Measurements from ENCODE around the gene HSPA1L.

Gene HSPA1L

DNA sequence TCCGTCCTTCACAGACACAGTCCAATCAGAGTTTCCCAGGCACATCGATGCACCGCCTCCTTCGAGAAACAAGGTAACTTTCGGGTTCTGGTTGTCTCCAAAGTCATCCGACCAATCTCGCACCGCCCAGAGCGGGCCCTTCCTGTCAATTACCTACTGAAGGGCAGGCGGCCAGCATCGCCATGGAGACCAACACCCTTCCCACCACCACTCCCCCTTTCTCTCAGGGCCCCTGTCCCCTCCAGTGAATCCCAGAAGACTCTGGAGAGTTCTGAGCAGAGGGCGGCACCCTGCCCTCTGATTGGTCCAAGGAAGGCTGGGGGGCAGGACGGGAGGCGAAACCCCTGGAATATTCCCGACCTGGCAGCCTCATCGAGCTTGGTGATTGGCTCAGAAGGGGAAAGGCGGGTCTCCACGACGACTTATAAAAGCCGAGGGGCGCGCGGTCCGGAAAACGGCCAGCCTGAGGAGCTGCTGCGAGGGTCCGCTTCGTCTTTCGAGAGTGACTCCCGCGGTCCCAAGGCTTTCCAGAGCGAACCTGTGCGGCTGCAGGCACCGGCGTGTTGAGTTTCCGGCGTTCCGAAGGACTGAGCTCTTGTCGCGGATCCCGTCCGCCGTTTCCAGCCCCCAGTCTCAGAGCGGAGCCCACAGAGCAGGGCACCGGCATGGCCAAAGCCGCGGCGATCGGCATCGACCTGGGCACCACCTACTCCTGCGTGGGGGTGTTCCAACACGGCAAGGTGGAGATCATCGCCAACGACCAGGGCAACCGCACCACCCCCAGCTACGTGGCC, 12.4 kb upstream of the HSPA1L start, which contains the start of gene HSPA1B (continued):
- TF ChIP-seq, protein P1, sequence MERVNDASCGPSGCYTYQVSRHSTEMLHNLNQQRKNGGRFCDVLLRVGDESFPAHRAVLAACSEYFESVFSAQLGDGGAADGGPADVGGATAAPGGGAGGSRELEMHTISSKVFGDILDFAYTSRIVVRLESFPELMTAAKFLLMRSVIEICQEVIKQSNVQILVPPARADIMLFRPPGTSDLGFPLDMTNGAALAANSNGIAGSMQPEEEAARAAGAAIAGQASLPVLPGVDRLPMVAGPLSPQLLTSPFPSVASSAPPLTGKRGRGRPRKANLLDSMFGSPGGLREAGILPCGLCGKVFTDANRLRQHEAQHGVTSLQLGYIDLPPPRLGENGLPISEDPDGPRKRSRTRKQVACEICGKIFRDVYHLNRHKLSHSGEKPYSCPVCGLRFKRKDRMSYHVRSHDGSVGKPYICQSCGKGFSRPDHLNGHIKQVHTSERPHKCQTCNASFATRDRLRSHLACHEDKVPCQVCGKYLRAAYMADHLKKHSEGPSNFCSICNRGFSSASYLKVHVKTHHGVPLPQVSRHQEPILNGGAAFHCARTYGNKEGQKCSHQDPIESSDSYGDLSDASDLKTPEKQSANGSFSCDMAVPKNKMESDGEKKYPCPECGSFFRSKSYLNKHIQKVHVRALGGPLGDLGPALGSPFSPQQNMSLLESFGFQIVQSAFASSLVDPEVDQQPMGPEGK (tag by site-specific recombination; IDR thresholded peaks at IDR 0.05): peak; percentile 92
- TF ChIP-seq ZNF423 (tag by site-specific recombination; IDR thresholded peaks at IDR 0.05): peak; percentile 27; the same call in 1 of the 2 replicates
- TF ChIP-seq KLF17 (tag by site-specific recombination; IDR thresholded peaks at IDR 0.05): peak; percentile 87
- TF ChIP-seq, protein P2, sequence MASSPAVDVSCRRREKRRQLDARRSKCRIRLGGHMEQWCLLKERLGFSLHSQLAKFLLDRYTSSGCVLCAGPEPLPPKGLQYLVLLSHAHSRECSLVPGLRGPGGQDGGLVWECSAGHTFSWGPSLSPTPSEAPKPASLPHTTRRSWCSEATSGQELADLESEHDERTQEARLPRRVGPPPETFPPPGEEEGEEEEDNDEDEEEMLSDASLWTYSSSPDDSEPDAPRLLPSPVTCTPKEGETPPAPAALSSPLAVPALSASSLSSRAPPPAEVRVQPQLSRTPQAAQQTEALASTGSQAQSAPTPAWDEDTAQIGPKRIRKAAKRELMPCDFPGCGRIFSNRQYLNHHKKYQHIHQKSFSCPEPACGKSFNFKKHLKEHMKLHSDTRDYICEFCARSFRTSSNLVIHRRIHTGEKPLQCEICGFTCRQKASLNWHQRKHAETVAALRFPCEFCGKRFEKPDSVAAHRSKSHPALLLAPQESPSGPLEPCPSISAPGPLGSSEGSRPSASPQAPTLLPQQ (tag by site-specific recombination; IDR thresholded peaks at IDR 0.05): no peak; the same call in 1 of the 2 replicates
- peak; percentile 77 for TF ChIP-seq ZNF600 (tag by site-specific recombination; IDR thresholded peaks at IDR 0.05)
- peak; percentile 53; the same call in 1 of the 2 replicates for TF ChIP-seq PRDM4 (tag by site-specific recombination; IDR thresholded peaks at IDR 0.05)
- peak; percentile 93 for TF ChIP-seq ZBTB17 (tag by site-specific recombination; IDR thresholded peaks at IDR 0.05)
- 0 out of 2 replicates have a peak, but pooled peaks have one; percentile 17 for TF ChIP-seq ZNF623 (tag by site-specific recombination; IDR thresholded peaks at IDR 0.05)
- peak; percentile 61 for TF ChIP-seq ZBTB26 (tag by site-specific recombination; optimal IDR thresholded peaks at IDR 0.05)
- no peak for TF ChIP-seq ZNF311 (tag by site-specific recombination; IDR thresholded peaks at IDR 0.05; ENCODE audit: borderline replicate concordance)
- TF ChIP-seq SP7 (tag by site-specific recombination; IDR thresholded peaks at IDR 0.05): peak; percentile 44
- 0 out of 2 replicates have a peak, but pooled peaks have one; percentile 39 for TF ChIP-seq ZNF777 (tag by site-specific recombination; IDR thresholded peaks at IDR 0.05; ENCODE audit: borderline replicate concordance)
- TF ChIP-seq ZNF433 (tag by site-specific recombination; IDR thresholded peaks at IDR 0.05; ENCODE audit: low read depth): no peak
- TF ChIP-seq, protein P3, sequence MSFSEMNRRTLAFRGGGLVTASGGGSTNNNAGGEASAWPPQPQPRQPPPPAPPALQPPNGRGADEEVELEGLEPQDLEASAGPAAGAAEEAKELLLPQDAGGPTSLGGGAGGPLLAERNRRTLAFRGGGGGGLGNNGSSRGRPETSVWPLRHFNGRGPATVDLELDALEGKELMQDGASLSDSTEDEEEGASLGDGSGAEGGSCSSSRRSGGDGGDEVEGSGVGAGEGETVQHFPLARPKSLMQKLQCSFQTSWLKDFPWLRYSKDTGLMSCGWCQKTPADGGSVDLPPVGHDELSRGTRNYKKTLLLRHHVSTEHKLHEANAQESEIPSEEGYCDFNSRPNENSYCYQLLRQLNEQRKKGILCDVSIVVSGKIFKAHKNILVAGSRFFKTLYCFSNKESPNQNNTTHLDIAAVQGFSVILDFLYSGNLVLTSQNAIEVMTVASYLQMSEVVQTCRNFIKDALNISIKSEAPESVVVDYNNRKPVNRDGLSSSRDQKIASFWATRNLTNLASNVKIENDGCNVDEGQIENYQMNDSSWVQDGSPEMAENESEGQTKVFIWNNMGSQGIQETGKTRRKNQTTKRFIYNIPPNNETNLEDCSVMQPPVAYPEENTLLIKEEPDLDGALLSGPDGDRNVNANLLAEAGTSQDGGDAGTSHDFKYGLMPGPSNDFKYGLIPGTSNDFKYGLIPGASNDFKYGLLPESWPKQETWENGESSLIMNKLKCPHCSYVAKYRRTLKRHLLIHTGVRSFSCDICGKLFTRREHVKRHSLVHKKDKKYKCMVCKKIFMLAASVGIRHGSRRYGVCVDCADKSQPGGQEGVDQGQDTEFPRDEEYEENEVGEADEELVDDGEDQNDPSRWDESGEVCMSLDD (tag by site-specific recombination; IDR thresholded peaks at IDR 0.05): peak; percentile 52; the same call in 1 of the 2 replicates
- TF ChIP-seq PRDM1 (tag by site-specific recombination; IDR thresholded peaks at IDR 0.05): peak; percentile 64; the same call in 1 of the 2 replicates
- peak; percentile 96 for TF ChIP-seq ZNF660 (tag by site-specific recombination; IDR thresholded peaks at IDR 0.05)
- TF ChIP-seq ZNF341 (tag by site-specific recombination; IDR thresholded peaks at IDR 0.05; ENCODE audit: low read depth): peak; percentile 86
- TF ChIP-seq, protein P4, sequence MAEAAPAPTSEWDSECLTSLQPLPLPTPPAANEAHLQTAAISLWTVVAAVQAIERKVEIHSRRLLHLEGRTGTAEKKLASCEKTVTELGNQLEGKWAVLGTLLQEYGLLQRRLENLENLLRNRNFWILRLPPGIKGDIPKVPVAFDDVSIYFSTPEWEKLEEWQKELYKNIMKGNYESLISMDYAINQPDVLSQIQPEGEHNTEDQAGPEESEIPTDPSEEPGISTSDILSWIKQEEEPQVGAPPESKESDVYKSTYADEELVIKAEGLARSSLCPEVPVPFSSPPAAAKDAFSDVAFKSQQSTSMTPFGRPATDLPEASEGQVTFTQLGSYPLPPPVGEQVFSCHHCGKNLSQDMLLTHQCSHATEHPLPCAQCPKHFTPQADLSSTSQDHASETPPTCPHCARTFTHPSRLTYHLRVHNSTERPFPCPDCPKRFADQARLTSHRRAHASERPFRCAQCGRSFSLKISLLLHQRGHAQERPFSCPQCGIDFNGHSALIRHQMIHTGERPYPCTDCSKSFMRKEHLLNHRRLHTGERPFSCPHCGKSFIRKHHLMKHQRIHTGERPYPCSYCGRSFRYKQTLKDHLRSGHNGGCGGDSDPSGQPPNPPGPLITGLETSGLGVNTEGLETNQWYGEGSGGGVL (tag by site-specific recombination; IDR thresholded peaks at IDR 0.05): peak; percentile 35; the same call in 1 of the 2 replicates
- TF ChIP-seq ZNF132 (tag by site-specific recombination; IDR thresholded peaks at IDR 0.05; ENCODE audit: borderline replicate concordance): no peak
- peak; percentile 56 for TF ChIP-seq ZXDB (tag by site-specific recombination; IDR thresholded peaks at IDR 0.05)
- peak; percentile 59 for TF ChIP-seq INSM2 (tag by site-specific recombination; IDR thresholded peaks at IDR 0.05)
- TF ChIP-seq ZNF501 (tag by site-specific recombination; IDR thresholded peaks at IDR 0.05): peak; percentile 97
- 0 out of 2 replicates have a peak, but pooled peaks have one; percentile 45 for TF ChIP-seq KLF7 (tag by site-specific recombination; IDR thresholded peaks at IDR 0.05; ENCODE audit: borderline replicate concordance)

All from HEK293 (cell line).